CD4-positive, alpha-beta T cell (primary cell): Measurements from ENCODE around the gene MLLT3. TPM values are rescaled to one million over a fixed set of nuclear protein-coding genes. Genes with fewer than 3 reads are reported as not detected.

Experiments
- ATAC-seq: fragments of 200-7000 bp; cut with Tn5 transposase; one replicate; pipeline ENCODE4 v1.10.0; 2022; ENCODE audit warnings: mild to moderate bottlenecking; ENCODE audit not compliant: poor library complexity
- CTCF ChIA-PET: fragments of 350-600 bp; sonication (Branson Sonifier 250); formaldehyde crosslinking; loops from one replicate; lab custom pipeline; 2021; ENCODE audit warnings: antibody characterized with exemption, inconsistent platforms; lab: Charles Lee
- POLR2A ChIA-PET: fragments of 350-600 bp; sonication (Branson Sonifier 250); formaldehyde crosslinking; loops from one replicate; lab custom pipeline; 2021; ENCODE audit warnings: antibody characterized with exemption, inconsistent platforms; lab: Charles Lee
- DNase-seq, 14 experiments: peaks; one replicate each; pipeline ENCODE4 v3.0.0-alpha.2; 2013 to 2020; ENCODE audit warnings: mixed read lengths in 2 of 14
- H3K27ac ChIP-seq, 2 donors: one replicate each; pipeline versions ENCODE4 v1.5.1 to v1.7.0; 2013; ENCODE audit warnings: low read length in 2 of 2, low read depth in 1 of 2, mild to moderate bottlenecking in 1 of 2
- H3K27me3 ChIP-seq, 2 experiments: 1 replicate in 1 of 2; 2 replicates in 1 of 2; pipeline versions ENCODE4 v1.6.1 to v1.7.0; 2013; ENCODE audit warnings: low read length in 2 of 2, control low read depth in 1 of 2, mild to moderate bottlenecking in 1 of 2, moderate library complexity in 1 of 2; ENCODE audit not compliant: insufficient read depth in 2 of 2, control insufficient read depth in 1 of 2
- H3K36me3 ChIP-seq: one replicate; pipeline ENCODE4 v1.6.1; 2013; ENCODE audit warnings: low read length, control low read depth; ENCODE audit not compliant: insufficient read depth
- H3K4me1 ChIP-seq: one replicate; pipeline ENCODE4 v1.6.1; 2013; ENCODE audit warnings: low read length, control low read depth; ENCODE audit not compliant: insufficient read depth
- H3K4me3 ChIP-seq: one replicate; pipeline ENCODE4 v1.5.1; 2013; ENCODE audit warnings: mild to moderate bottlenecking, low read length, moderate library complexity
- H3K9me3 ChIP-seq, 2 experiments: 1 replicate in 1 of 2; 2 replicates in 1 of 2; pipeline versions ENCODE4 v1.6.1 to v1.7.0; 2013; ENCODE audit warnings: low read length in 2 of 2, mild to moderate bottlenecking in 2 of 2, control low read depth in 1 of 2, moderate library complexity in 1 of 2; ENCODE audit not compliant: control insufficient read depth in 1 of 2, insufficient read depth in 1 of 2
- H3K27ac Mint-ChIP-seq: one replicate; pipeline ENCODE4 v1.8.0; 2020; ENCODE audit warnings: mixed read lengths
- H3K27me3 Mint-ChIP-seq: one replicate; pipeline ENCODE4 v1.8.0; 2021; ENCODE audit warnings: mixed read lengths
- H3K36me3 Mint-ChIP-seq: one replicate; pipeline ENCODE4 v1.8.0; 2021; ENCODE audit warnings: low read depth, mixed read lengths
- H3K4me1 Mint-ChIP-seq: one replicate; pipeline ENCODE4 v1.8.0; 2021; ENCODE audit warnings: low read depth, mixed read lengths
- H3K4me3 Mint-ChIP-seq: one replicate; pipeline ENCODE4 v1.8.0; 2020; ENCODE audit warnings: mild to moderate bottlenecking, mixed read lengths
- H3K9me3 Mint-ChIP-seq: one replicate; pipeline ENCODE4 v1.8.0; 2020; ENCODE audit warnings: mixed read lengths
- CTCF ChIP-seq: fragments of 200-600 bp; IDR thresholded peaks from one replicate; pipeline ENCODE4 v1.8.0; 2022; ENCODE audit warnings: antibody characterized with exemption, mild to moderate bottlenecking
- intact Hi-C, 2 experiments: fragments of 100-400 bp; cut with DNase I in 1 of 2; cut with micrococcal nuclease in 1 of 2; formaldehyde crosslinking; loops; one replicate each; pipeline versions ENCODE4 v1.15.1 to v1.9.0; 2023 to 2025; cut with DNase I, micrococcal nuclease
- total RNA-seq, 174 experiments: library from RNA in 2 of 174; stranded (reverse) in 2 of 174; gene quantifications; one replicate each; pipeline ENCODE4 v1.2.3 and lab custom pipeline; 2021 to 2026

MLLT3 gene
- total RNA-seq, 2 experiments from 2014 or later: 59.2 to 60.6 TPM

GRCh38 chr9:20357037-20357432, 265.3 kb downstream of the MLLT3 start:
- POLR2A ChIA-PET: interaction anchor here (0.6 to 1.3 kb wide), 4 partner anchors 249 to 327 kb away, joined by 3 read pairs; partner anchors contain the start of genes FOCAD and MLLT3
- TF ChIP-seq CTCF: no peak
- Histone ChIP-seq H3K27ac (no peak overlapping the region), H3K4me1 (peaks cover 5% of the 10 kb centered on the region), H3K4me3 (no peak overlapping the region), H3K27me3 (no peaks in the 10 kb centered on the region), H3K9me3 (no peaks in the 10 kb centered on the region), H3K36me3 (peaks cover 36% of the 10 kb centered on the region)
- intact Hi-C loops: loop anchor here (2.0 to 10.0 kb wide), 7 partner anchors 265 to 750 kb away; partner anchors contain the start of gene MLLT3 (in 2 of the 2)
- CTCF ChIA-PET: interaction anchor here (1.4 kb wide), 1 partner anchor 12 kb away, joined by 4 read pairs; no protein-coding TSS in a partner anchor
- Mint-ChIP-seq H3K36me3 (peaks cover 76% of the 10 kb centered on the region), H3K27me3 (no peaks in the 10 kb centered on the region), H3K27ac (peak overlapping the region; percentile 41), H3K4me1 (peaks cover 48% of the 10 kb centered on the region), H3K9me3 (no peaks in the 10 kb centered on the region), H3K4me3 (no peak overlapping the region)
- ATAC-seq: no peak
- DNase-seq: no peak

- Histone ChIP-seq H3K27me3 (no peaks in the 10 kb centered on the region), H3K4me1 (peaks cover 5% of the 10 kb centered on the region), H3K9me3 (no peaks in the 10 kb centered on the region), H3K36me3 (peaks cover 36% of the 10 kb centered on the region), H3K4me3 (no peak overlapping the region), H3K27ac (no peak overlapping the region)
- H3K36me3 Mint-ChIP-seq: peaks cover 76% of the 10 kb centered on the region
- H3K27ac Mint-ChIP-seq: peak overlapping the region; percentile 45
- ATAC-seq: peak; percentile 86
- H3K9me3 Mint-ChIP-seq: no peaks in the 10 kb centered on the region
- no peak overlapping the region for H3K4me3 Mint-ChIP-seq
- TF ChIP-seq CTCF: peak; percentile 60
- POLR2A ChIA-PET: interaction anchor here (0.6 to 1.3 kb wide), 4 partner anchors 250 to 328 kb away, joined by 3 read pairs; partner anchors contain the start of genes FOCAD and MLLT3
- intact Hi-C loops: loop anchor here (1.0 to 10.0 kb wide), 9 partner anchors 266 to 755 kb away; partner anchors contain the start of gene MLLT3 (in 2 of the 2)
- no peaks in the 10 kb centered on the region for H3K27me3 Mint-ChIP-seq
- peak; percentile 35 to 76 (median 47) for DNase-seq
- H3K4me1 Mint-ChIP-seq: peaks cover 42% of the 10 kb centered on the region
- CTCF ChIA-PET: interaction anchor here (1.4 kb wide), 1 partner anchor 12 kb away, joined by 4 read pairs; no protein-coding TSS in a partner anchor
These were observed 265.8 kb downstream of the MLLT3 start for GRCh38 chr9:20356403-20357036.

GRCh38 chr9:20355022-20355421, 267.3 kb downstream of the MLLT3 start:
- no peak overlapping the region for H3K27ac Mint-ChIP-seq
- H3K27me3 Mint-ChIP-seq: no peaks in the 10 kb centered on the region
- no peaks in the 10 kb centered on the region for H3K9me3 ChIP-seq
- H3K9me3 Mint-ChIP-seq: no peaks in the 10 kb centered on the region
- ATAC-seq (no peak), DNase-seq (no peak)
- H3K36me3 Mint-ChIP-seq: peaks cover 72% of the 10 kb centered on the region
- peaks cover 5% of the 10 kb centered on the region for H3K4me1 ChIP-seq
- no peaks in the 10 kb centered on the region for H3K27me3 ChIP-seq
- no peak overlapping the region for H3K4me3 ChIP-seq
- peaks cover 27% of the 10 kb centered on the region for H3K4me1 Mint-ChIP-seq
- no peak overlapping the region for H3K27ac ChIP-seq
- H3K4me3 Mint-ChIP-seq: no peak overlapping the region
- CTCF ChIA-PET: interaction anchor here (1.0 kb wide), 1 partner anchor 22 kb away, joined by 4 read pairs; no protein-coding TSS in a partner anchor
- TF ChIP-seq CTCF: no peak
- peaks cover 44% of the 10 kb centered on the region for H3K36me3 ChIP-seq
- POLR2A ChIA-PET: interaction anchor here (0.6 kb wide), 2 partner anchors 270 to 577 kb away, joined by 3 read pairs; no protein-coding TSS in a partner anchor
- intact Hi-C loops: loop anchor here (5.0 to 10.0 kb wide), 6 partner anchors 267 to 752 kb away; partner anchors contain the start of gene MLLT3 (in 2 of the 2)
